H1 (cell line): Measurements from ENCODE around the gene MYL9. TPM values are rescaled to one million over a fixed set of nuclear protein-coding genes. Genes with fewer than 3 reads are reported as not detected.
A peak's percentile ranks its signal among the peaks of the same experiment; 100 is the strongest.

Experiments
- ASH2L ChIP-seq: fragments of 200-600, 300-600 bp; sonication (generic); IDR thresholded peaks from one replicate; pipeline ENCODE4 v1.7.1; 2017; ENCODE audit warnings: low read length
- BACH1 ChIP-seq: IDR thresholded peaks from 2 replicates; pipeline ENCODE4 v1.6.1; 2012; ENCODE audit warnings: low read length, improper control_type of control experiment
- CBX5 ChIP-seq: fragments of 300-800, 300-1000 bp; sonication (generic); IDR thresholded peaks from 2 replicates; pipeline ENCODE4 v1.7.1; 2016; ENCODE audit warnings: antibody characterized with exemption, low read length, low read depth
- CHD2 ChIP-seq: IDR thresholded peaks from 2 replicates; pipeline ENCODE4 v1.6.1; 2012; ENCODE audit warnings: low read length, improper control_type of control experiment
- CREB1 ChIP-seq: IDR thresholded peaks from 2 replicates; pipeline ENCODE4 v1.6.1; 2012; ENCODE audit warnings: inconsistent platforms
- CTBP2 ChIP-seq: IDR thresholded peaks from 2 replicates; pipeline ENCODE4 v1.7.0; 2011; ENCODE audit warnings: borderline replicate concordance, mild to moderate bottlenecking, moderate library complexity, mixed read lengths, low read length; ENCODE audit not compliant: insufficient read depth, insufficient read length
- CTCF ChIP-seq, 3 experiments: IDR thresholded peaks; 1 replicate in 2 of 3; 2 replicates in 1 of 3; pipeline versions ENCODE4 v1.5.1 to v1.6.1; 2011; ENCODE audit warnings: low read length in 3 of 3, mild to moderate bottlenecking in 3 of 3, inconsistent platforms in 2 of 3, low read depth in 1 of 3, moderate library complexity in 1 of 3; ENCODE audit not compliant: insufficient read depth in 1 of 3; ENCODE audit errors: control extremely low read depth in 1 of 3
- E2F6 ChIP-seq: IDR thresholded peaks from 2 replicates; pipeline ENCODE4 v1.6.1; 2012; ENCODE audit warnings: inconsistent platforms
- EZH2 ChIP-seq: fragments of 200-600 bp; sonication (generic); IDR thresholded peaks from 2 replicates; pipeline ENCODE4 v1.7.1; 2012; ENCODE audit warnings: low read depth, mild to moderate bottlenecking, moderate library complexity, low read length, inconsistent platforms; ENCODE audit not compliant: severe bottlenecking
- JUND ChIP-seq: IDR thresholded peaks from 2 replicates; pipeline ENCODE4 v1.6.1; 2011; ENCODE audit warnings: mild to moderate bottlenecking, improper control_type of control experiment, low read length
- KDM1A ChIP-seq: fragments of 200-600, 300-600 bp; sonication (generic); IDR thresholded peaks from 2 replicates; pipeline ENCODE4 v1.7.1; 2016; ENCODE audit warnings: mild to moderate bottlenecking, low read length, borderline replicate concordance
- MAX ChIP-seq: IDR thresholded peaks from 2 replicates; pipeline ENCODE4 v1.6.1; 2012; ENCODE audit warnings: inconsistent platforms
- POLR2A ChIP-seq, 2 experiments: IDR thresholded peaks; 1 replicate in 1 of 2; 2 replicates in 1 of 2; pipeline ENCODE4 v1.6.1; 2011; ENCODE audit warnings: low read depth in 2 of 2, low read length in 2 of 2, mild to moderate bottlenecking in 2 of 2; ENCODE audit errors: control extremely low read depth in 1 of 2
- POU5F1 ChIP-seq: IDR thresholded peaks from 2 replicates; pipeline ENCODE4 v1.6.1; 2011; ENCODE audit warnings: low read depth, mild to moderate bottlenecking, low read length, moderate library complexity
- RNF2 ChIP-seq: fragments of 200-900, 300-1000 bp; sonication (generic); IDR thresholded peaks from 2 replicates; pipeline ENCODE4 v1.7.1; 2016; ENCODE audit warnings: borderline replicate concordance, low read depth, mild to moderate bottlenecking, antibody characterized with exemption, low read length; ENCODE audit not compliant: poor library complexity, severe bottlenecking; ENCODE audit errors: missing control alignments
- SIRT6 ChIP-seq: IDR thresholded peaks from one replicate; pipeline ENCODE4 v1.7.1; 2012; ENCODE audit warnings: low read length, inconsistent platforms
- SP4 ChIP-seq: IDR thresholded peaks from 2 replicates; pipeline ENCODE4 v1.6.1; 2012; ENCODE audit warnings: low read length, inconsistent platforms
- SUZ12 ChIP-seq: fragments of 200-600 bp; sonication (generic); IDR thresholded peaks from 2 replicates; pipeline ENCODE4 v1.6.1; 2012; ENCODE audit warnings: mild to moderate bottlenecking, inconsistent platforms, low read length, moderate library complexity, mixed read lengths
- TAF7 ChIP-seq: optimal IDR thresholded peaks from 2 replicates; pipeline ENCODE3; 2011; ENCODE audit warnings: low read depth, mild to moderate bottlenecking, inconsistent platforms, low read length, moderate library complexity, borderline replicate concordance
- USF2 ChIP-seq: IDR thresholded peaks from 2 replicates; pipeline ENCODE4 v1.6.1; 2011; ENCODE audit warnings: low read length, improper control_type of control experiment
- YY1 ChIP-seq: IDR thresholded peaks from 2 replicates; pipeline ENCODE4 v1.6.1; 2011; ENCODE audit warnings: low read depth, mild to moderate bottlenecking, low read length
- polyA plus RNA-seq, 7 experiments: library from polyadenylated mRNA; depleted of rRNA in 3 of 7; stranded (reverse) in 5 of 7; unstranded in 2 of 7; fragments of >200 nt in 5 of 7; fragments of 200-250 nt in 2 of 7; gene quantifications; 1 replicate in 5 of 7; 2 replicates in 1 of 7; 4 replicates in 1 of 7; pipeline versions ENCODE4 v1.2.1 to v1.2.3, GENCODE V29; 2011 to 2013; ENCODE audit warnings: missing spikeins in 2 of 7, mixed read lengths in 2 of 7
- total RNA-seq: library from RNA; stranded (reverse); fragmentation: NEBNext Ultra II Directional; extraction: Animal tissue kit (Norgen Biotek cat#: 25700); gene quantifications from 2 replicates; pipeline ENCODE4 v1.2.1, GENCODE V29; 2021

The MYL9 gene
- total and polyA plus RNA-seq, 2 of the 8 experiments (the other 6 are each of a cell fraction or from before 2014, with no cell fraction given), result 26.8 to 193 TPM

- no peak for TF ChIP-seq ASH2L
- TF ChIP-seq YY1, result no peak
- TF ChIP-seq POLR2A (IDR thresholded peaks at IDR 0.05; ENCODE audit: control extremely low read depth in 1 of 2, low read depth in 2 of 2, low read length in 2 of 2), result no peak
- no peak for TF ChIP-seq BACH1
- no peak for TF ChIP-seq CREB1
- no peak for TF ChIP-seq SIRT6
- no peak for TF ChIP-seq CBX5
- no peak for TF ChIP-seq RNF2
- TF ChIP-seq SUZ12, result no peak
- TF ChIP-seq TAF7, result peak; percentile 1
- no peak for TF ChIP-seq KDM1A
- 0 out of 2 replicates have a peak, but pooled peaks have one; percentile 19 for TF ChIP-seq MAX
- no peak for TF ChIP-seq EZH2
- TF ChIP-seq JUND, result no peak
- no peak for TF ChIP-seq SP4
- no peak for TF ChIP-seq CTCF (IDR thresholded peaks at IDR 0.05; ENCODE audit: control extremely low read depth in 1 of 3, insufficient read depth in 1 of 3, low read depth in 1 of 3, low read length in 3 of 3)
- no peak for TF ChIP-seq POU5F1
- TF ChIP-seq CHD2, result no peak
- no peak for TF ChIP-seq E2F6
- no peak for TF ChIP-seq USF2
- no peak for TF ChIP-seq CTBP2
Observed at GRCh38 chr20:36573798-36574365, 32.6 kb downstream of the MYL9 start (continued).
